NCI-H446 (cell line): ENCODE measurements around the gene SHROOM2.

ENCODE experiments used
- DNase-seq, 2 experiments: peaks; one replicate each; lab custom pipeline; 2025; lab: John Stamatoyannopoulos, UW

The SHROOM2 gene

DNA sequence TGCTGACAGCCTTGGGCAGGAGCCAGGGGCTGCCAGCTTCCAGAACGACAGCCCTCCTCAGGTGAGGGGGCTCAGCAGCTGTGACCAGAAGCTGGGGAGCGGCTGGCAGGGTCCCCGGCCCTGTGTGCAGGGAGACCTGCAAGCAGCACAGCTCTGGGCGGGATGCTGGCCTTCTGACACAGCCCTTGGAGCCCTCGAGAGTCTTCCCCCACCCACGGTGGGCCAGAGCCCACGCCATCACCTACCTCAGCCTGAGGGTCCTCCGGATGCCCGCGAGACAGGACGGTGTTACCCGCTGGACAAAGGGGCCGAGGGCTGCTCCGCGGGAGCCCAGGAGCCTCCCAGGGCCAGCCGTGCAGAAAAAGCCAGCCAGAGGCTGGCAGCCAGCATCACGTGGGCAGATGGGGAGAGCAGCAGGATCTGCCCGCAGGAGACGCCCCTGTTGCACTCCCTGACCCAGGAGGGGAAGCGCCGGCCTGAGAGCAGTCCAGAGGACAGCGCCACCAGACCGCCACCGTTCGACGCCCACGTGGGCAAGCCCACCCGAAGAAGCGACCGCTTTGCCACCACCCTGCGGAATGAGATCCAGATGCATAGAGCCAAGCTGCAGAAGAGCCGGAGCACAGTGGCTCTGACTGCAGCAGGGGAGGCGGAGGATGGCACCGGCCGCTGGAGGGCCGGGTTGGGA is 109.1 kb downstream of the SHROOM2 start:
- DNase-seq, result no peak

DNA sequence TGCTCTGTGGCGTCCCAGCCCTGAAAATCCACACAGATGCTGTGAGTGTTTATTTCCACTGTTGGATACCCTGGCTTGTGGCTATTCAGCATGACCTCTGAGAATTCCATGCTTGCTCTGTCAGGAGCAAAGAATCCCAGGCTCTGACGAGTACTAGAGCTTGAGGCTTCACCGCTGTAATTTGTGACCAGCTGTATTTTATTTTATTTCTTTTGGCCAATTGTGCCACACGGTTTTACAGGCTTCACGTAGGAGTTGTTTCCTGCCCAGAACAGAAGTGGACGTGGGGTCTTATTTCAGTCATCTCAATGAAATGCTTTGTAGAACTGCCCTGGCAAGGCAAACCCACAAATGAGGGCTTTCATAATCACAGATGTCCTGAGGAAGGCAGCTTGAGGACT is 111.5 kb downstream of the SHROOM2 start:
- no peak for DNase-seq

DNA sequence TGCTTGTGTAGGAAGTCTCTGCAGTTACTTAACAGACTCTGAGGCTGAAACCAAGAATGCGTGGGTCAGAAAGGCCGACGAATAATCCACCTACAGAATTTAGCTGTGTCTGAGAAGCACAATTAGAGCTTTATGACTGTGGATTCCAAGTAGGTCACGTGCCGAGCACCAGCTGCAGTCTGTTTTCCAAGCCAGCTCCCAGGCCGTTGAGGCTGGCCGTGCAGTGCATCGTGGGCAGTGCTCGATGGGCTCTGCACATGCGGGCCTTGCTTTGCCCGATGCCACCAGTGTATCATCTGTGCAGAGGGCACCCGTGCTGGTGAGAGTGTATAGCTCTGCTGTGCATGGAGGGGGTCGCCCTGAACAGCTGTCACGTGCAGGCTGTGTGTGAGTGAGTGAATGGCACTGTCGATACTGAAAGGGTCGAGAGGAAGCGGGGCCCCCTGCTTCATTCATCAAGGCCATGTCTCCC is 113.4 kb downstream of the SHROOM2 start:
- no peak for DNase-seq

DNA sequence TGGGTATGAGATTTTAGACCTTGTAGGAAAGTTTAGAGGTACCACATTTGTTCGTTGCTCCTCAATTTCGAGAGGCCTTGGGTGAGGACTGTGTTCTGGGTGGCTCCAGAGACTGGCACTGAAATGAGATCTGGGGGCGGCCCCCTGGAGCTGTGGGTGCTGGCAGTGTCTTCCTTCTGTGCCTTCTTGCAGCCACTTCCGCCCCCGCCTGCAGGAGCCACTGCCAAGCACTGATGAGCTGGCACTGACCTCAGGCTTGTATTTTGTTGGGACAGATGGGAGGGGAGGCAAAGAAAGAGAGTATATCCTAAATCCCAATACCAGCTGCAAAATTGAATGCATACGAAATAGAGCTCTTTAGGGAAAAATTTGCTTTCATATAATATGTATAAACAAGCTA is 116.4 kb downstream of the SHROOM2 start:
- DNase-seq, result no peak

DNA sequence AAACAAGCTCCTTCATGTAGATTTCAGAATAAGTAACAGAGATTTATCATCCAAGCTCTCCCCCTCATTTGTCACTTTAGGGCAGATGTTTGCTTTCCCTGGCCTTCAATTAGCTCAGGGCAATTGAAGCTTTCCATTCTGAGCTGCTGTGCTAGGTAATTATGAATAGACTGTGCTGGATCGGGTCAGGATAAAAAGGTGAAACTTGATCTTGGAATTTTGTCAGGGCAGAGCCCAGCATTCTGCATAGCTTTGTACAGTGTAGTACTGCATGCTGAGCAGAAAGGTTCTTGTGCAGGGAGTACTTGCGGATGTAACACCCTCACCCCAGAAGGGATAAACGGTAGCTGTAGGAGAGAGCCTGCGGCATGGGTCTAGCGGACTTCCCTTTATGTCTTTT is 116.9 kb downstream of the SHROOM2 start:
- DNase-seq, result no peak

DNA sequence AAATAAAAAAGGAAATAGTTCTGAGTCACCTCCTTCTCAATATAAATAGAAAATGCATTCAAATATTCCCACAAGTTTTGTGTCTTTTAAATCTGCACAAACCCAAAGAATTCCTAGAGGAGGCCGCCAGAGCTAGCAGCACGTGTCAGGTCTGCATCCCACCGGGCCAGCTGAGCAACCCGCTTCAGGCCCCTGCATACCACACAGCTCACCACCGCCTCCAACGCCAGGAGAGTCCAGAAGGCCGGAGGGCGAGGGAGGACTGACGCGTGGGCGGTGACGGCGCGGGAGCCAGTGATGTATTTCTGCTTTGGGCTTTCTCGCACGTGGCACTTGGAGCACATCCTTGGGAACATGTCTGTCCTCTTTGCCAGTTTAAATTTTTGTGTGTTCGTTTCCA is 119.1 kb downstream of the SHROOM2 start:
- DNase-seq, result no peak

DNA sequence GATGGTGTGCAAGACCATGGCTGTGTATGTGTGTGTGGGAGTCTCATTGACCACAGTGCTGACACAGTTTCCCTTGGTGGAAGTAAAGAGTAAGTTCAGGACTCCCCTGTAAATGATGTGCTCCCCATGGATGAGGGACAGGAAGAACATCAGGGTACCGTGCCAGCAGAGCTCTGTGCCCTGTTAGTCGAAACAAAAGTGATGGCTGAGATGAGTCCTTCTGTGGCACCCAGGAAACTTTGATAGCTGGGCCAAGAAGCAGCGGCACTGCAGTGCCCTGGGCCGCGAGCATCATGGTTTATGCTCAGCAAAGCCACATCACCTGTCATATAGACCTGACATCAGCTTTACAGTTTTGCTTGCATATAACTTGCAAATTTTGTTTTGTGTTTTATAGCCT is 119.5 kb downstream of the SHROOM2 start:
- no peak for DNase-seq

DNA sequence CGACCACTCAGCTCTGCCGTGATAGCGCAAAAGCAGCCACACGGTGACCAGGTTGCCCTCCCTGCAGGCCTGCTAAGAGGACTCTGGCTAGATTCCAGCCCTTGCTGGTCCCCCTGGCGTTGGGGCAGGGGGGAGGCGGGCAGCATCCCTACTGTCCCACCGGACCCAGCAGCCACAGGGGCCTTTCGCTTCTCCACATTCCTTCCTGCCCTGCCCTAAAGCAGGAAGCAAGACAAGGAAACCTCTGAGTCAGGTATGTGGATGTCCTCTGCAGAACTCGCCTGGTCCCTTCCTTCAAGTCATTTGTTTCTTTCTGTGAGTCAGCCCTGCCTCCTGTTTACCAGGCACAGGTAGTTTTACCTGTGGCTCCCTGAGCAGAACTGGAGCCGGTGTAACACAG is 120.7 kb downstream of the SHROOM2 start:
- DNase-seq, result no peak

DNA sequence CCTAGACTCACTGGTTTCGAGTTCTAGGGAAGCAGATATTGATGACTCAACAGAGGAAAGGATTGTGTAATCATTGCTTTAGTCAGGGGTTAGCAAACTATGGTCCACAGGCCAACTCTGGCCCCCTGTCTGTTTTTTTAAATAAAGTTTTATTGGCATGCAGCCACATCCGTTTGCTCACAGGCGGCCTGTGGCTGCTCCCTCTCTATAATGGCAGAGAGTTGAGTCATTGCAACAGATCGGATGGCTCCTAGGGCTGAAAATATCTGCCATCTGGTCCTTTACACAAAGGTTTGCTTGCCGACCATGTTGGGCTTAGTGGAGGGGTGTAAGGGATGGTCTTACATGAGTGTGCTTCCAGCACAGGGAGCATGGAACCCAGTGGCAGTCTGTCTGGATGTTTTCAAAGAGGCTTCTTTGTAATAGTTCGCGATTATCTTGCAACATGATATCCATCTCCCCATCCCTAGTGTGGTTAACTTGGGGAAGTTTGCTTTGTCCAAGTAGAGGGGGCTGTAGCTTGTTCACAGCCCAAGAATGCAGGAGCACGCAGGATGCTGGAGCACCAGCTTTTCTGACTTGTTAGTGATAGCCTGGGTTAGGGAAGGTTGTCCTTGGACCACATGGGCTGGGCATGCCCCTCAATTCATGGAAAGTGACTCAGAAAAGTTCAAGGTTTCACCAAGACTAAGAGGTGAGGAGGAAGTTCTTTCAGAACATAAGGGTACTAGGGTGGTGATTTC is 121.6 kb downstream of the SHROOM2 start:
- DNase-seq, result no peak

DNA sequence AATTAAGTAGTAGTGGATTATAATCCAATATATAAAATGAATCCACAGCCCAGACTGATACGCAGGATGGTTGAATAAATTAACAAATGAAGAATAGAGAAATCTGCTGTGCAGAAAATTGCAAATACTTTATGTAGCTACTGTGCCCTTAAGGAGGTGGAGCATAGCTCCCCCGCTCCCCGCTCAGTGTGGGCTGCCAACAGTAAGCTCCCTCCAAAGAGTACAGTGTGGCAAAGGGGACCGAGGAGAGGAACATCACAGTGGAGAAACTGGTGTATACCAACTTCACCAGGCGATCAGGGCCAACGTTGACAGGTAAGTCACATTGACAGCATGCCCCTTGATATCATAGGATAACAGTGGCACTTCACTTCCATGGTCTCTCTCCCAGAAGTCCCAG is 123.0 kb downstream of the SHROOM2 start:
- no peak for DNase-seq

DNA sequence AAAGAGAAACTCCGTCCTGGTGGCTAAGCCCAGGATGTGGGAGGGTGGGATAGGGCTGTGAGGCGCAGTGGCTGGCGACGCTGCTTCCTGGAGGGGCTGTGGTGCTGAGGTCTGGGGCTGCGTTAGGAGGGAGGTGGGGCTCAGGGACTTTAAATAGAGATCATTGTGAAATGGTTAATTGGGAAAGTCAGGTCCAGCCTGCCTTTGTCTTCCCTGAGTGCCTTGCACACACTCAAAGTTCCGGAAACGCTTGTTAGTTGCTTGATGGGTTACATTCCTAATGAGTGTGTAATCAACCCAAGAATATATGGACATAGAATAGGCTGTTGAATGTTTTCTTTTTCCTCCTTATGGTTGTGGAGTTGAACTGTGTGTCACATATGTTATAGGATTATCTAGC is 125.3 kb downstream of the SHROOM2 start:
- DNase-seq, result no peak

DNA sequence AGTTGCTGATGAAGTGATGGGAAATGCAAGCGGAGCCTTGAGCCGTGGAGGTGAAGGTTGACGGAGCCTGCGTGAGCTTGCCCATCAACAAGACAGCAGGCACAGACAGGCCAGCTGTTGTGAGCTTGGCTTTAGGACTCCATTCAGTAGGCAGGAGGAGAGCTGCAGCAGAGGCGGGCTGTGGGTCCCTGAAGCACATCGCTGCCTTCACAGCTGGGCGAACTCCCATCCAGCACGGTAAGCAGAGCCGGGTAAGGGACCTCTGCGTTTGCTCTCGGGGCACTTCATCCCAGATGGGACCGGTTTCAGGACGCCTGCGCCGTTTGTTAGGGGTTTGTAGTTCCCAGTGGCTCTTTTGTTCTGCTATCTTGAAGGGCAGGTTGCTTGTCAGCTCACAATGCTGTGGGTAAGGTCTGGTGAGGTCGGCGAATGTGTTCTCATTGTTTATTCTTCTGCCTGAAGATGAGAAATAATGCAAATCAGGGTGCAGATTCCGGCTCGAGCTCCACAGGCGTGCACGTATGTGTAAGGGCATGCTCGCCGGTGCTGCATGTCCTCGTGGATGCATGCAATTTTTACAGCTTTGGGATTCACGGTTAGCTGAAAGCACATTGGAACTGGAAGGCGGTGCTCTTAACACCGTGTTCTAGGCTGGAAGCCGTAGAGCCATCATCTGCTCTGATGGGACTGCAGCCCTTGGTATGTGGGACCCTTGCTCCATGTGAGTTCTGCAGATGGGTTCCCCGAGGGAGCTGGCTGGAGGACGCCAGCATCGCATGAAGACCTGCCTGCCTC is 126.3 kb downstream of the SHROOM2 start:
- DNase-seq, result no peak

DNA sequence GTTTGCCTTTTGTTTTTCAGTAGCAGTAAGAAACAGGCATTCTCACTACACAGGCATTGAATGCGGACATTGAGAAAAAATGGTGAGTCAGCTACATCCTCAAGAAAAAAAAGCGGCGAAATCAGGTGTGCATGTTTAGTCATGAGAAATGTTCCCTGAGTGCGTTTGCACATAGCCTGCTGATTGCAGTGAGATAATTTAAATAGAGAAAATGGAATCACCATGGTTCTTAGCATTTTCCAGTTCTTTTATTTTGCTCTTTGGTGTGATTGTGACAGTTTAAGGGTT is 126.9 kb downstream of the SHROOM2 start:
- no peak for DNase-seq

DNA sequence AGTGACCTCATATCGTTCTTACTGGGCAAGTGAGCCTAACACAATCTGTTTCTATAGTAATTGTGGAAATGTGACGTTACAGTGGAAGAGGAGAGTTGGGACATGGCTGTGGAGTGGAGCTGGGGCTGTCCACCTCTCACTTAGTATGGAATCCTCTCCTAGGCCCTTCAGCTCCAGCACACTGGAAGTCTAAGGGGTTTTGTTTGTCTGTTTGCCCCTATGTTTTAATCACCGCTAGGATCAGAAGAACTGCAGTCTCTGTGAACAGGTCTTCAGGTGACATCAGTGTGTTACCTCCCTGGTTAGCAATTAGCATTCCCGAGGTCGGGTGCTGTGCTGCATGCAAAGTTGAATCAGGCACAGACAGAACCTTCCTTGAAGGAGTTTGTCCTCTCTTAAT is 131.6 kb downstream of the SHROOM2 start:
- no peak for DNase-seq

DNA sequence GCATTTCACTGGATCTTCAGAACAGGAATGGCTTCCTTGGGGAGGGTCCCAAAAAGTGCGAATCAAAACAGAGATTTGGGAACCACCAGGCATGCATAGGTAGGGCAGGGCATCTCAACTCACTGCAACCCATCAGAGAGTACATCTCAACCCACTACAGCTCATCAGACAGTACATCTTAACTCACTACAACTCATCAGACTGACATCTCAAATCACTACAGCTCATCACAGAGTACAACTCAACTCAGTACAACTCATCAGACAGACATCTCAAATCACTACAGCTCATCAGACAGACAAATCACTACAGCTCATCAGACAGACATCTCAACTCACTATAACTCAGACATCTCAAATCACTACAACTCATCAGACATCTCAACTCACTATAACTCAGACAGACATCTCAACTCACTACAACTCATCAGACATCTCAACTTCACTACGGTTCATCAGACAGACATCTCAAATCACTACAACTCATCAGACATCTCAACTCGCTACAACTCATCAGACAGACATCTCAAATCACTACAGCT is 133.5 kb downstream of the SHROOM2 start:
- DNase-seq, result no peak

DNA sequence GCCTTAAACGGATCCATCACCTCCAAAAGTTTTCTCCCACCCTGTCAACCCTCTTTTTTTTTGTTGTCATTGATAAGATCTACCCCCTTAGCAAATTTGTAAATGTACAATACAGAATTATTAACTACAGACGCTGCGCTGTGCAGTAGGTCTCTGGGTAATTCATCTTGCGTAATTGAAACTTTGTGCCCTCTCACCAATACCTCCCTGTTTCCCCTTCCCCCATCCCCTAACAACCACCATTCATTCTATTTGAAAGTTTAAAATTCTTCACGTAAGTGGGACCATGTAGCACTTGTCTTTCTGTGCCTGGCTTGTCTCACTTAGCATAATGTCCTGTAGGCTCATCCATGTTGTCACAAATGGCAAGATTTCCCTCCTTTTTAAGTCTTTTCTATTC is 135.2 kb downstream of the SHROOM2 start:
- no peak for DNase-seq

DNA sequence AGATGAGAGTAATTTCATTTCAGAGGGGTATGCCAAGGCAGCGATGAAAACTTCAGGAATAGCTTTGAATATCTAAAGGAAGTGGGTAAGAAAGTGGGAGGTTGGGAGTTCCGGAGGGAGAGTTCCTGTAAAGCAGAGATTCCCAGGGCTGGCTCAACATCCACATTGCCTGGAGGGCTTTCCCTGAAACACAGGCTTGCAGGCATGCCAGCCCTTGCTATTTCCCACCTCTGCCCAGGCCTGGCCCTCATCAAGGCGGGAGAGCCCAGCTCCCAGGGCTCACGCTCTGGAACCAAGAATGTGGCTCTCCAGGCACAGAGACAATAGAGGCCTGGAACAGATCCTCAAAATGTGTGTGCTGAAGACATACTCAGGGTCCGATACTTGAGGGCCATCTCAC is 137.1 kb downstream of the SHROOM2 start:
- no peak for DNase-seq

DNA sequence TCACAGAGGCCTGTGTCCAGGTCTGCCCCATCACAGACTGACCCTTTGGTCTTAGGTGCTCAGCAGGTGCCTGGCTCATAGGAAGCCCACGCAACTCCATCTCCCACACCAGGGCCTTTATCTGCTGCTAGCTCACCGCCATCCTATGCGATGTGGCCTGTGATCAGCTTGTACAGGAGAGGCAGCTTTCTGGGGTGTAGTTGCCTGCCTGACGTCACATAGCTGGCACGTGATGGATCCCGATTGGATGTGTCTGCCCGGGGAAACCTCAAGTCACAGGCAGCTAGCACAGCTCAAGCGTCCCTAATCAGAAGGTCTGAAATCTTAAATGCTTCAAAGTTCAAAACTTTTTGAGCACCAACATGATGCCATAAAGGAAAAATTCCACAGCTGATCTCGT is 139.8 kb downstream of the SHROOM2 start:
- DNase-seq, result no peak

DNA sequence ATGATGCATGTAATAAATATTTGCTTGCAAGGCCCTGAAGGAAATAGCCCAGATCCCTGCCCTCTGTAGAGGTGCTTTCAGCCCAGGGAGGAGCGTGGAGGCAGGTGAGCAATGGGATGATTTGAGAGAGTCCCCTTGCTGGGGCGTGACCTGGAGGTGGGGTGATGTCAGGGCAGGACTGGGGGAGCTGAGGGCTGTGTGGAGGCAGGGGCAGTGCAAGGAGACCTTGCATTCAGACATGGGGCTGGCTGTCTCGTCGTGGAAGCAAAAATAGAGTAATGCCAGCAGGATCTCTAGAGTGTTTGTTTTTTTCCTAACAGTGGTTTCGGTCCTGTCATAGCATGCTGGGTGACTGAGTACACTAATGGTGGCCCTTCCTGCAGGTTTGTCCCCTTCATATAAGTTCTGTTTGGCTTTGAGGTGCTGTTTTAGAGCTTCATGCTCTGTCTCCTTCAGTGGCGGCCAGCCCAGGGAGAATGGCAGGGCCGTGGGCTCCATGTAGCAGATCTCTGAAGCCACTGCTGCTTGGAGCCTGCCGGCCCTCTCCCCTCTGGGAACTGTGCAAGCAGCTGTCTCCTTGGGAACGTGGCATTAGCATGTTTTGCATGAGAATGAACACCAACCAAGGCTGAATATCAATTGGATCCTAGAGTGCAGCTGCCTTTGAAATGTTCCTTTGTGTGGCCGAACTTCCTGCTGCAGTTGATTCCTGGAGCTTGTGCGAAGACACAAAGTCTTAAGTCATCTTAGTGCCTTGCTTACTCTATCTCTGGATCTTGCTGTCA is 141.7 kb downstream of the SHROOM2 start:
- DNase-seq, result no peak

DNA sequence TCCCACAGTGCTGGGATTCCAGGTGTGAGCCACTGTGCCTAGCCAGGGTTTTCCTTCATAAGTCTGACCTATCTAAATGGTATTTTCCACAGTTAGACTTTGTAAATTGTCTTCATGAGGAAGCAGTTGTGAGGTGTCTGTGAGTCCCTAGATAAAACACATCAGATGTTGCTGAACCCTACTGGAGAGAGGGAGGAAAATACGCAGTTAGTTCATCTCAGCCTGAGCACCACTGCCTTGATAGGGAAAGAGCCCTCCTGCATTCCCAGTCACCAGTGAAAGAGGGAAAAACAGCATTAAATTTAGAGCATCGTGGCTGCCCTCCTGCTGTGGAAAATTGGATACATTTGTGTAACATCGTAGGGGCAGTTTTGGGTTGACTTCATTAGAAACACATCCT is 149.2 kb downstream of the SHROOM2 start:
- no peak for DNase-seq

DNA sequence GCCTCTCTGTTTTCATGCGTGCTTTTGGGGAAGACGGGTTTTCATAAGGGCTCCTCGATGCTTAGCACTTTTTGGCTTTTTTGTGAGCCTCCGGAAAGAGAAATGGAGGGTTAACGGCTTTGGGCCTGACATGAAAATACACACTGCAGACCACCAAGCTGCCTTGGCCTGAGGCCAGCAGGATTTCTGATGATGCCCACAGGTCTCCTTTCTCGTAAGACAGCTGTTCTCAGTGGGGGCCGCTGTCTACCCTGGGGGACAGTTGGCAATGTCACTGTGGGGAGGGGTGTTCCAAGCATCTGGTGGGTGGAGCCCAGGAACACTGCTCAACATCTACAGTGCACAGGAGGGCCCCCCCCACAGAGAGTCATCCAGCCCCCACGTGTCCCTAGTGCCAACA is 151.5 kb downstream of the SHROOM2 start:
- DNase-seq, result no peak

DNA sequence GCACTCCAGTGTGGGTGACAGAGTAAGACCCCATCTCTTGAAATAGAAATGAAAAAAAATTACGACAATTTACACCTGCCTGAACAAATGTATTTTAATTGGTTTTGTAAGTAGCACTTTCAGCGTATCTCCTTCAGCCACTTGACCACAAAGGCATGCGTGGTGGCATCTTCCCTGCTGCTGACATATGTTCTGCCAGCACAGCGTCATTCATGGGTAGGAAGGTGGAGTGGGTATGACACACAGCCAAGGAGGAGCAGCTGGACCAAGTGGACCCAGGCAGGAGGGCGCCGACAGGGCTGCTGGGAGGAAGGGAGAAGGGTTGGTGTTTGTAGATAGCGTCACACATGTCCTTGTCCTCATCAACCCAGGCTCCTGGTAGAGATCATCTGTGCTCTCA is 152.3 kb downstream of the SHROOM2 start:
- no peak for DNase-seq
